GM19193 (cell line): Measurements from ENCODE around the gene MANEA.

Experiments
- POLR2A ChIP-seq: IDR thresholded peaks from 4 replicates; pipeline ENCODE4 v1.6.1; 2011; ENCODE audit not compliant: insufficient read depth, insufficient read length; ENCODE audit errors: extremely low read depth

MANEA gene

DNA sequence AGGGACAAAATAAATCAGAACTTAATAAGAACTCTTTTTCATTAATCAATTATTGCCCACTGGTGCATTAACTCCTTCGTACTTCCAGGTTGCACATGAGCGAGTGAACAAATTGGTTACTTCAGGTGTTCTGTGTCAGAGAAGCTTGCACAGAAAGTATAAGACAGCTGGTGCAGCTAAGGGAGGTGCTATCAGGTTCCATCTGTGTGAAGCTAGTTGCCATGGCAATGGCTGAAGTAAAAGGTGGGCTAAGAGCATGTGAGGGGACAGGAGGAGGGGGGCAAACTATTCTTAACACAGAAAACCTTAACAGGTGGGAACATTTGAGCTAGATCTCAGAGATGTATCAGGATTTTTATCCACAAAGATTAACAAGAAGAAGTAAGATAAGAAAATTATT is 81.6 kb downstream of the MANEA start:
- TF ChIP-seq POLR2A: no peak
